ENCODE measurements around the gene SMIM21.

The SMIM21 gene

DNA sequence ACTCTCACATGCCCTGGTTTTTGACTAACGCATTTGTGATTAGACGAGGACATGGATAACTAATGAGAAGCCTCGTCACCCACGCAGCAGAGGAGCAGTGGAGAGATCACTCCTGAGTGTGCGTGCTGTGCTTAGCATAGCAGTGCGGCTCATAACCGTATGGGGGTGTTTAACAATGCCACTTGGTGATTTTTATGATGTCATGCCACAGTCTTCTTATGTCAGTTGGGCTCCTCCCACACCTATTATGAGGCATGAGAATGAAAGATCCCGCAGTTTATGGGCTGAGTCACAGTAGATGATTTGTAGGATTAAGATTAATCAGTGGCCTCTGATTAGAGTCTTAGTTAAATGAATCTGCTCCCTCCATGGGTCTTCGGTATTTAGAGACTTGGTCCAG is 2.5 kb upstream of the SMIM21 start:
- DNase-seq (ENCODE audit: low read depth), result no peak
- TF ChIP-seq, protein P1, sequence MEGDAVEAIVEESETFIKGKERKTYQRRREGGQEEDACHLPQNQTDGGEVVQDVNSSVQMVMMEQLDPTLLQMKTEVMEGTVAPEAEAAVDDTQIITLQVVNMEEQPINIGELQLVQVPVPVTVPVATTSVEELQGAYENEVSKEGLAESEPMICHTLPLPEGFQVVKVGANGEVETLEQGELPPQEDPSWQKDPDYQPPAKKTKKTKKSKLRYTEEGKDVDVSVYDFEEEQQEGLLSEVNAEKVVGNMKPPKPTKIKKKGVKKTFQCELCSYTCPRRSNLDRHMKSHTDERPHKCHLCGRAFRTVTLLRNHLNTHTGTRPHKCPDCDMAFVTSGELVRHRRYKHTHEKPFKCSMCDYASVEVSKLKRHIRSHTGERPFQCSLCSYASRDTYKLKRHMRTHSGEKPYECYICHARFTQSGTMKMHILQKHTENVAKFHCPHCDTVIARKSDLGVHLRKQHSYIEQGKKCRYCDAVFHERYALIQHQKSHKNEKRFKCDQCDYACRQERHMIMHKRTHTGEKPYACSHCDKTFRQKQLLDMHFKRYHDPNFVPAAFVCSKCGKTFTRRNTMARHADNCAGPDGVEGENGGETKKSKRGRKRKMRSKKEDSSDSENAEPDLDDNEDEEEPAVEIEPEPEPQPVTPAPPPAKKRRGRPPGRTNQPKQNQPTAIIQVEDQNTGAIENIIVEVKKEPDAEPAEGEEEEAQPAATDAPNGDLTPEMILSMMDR (conservative IDR thresholded peaks at IDR 0.05; ENCODE audit: low read depth, low read length), result no peak

DNA sequence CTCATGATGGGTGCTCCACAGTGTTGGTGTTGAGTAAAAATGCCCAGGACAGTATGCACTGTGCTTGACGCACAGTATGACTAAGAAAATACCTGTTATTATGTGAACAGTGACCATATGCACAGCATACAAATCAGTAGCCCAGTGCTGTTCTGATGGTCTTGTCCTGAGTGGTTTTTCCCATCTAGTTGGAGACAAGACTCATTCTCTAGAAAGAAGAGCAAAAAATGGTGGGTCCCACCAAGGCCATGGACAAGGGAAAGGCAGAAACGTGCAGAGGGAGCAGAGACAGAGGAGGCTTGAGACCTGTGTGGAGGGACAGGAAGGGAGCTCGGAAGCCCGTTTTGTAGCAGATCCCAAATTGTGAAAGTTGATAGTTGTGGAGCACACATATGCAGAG is 987 bp upstream of the SMIM21 start:
- no peak overlapping the region for H3K4me3 ChIP-seq (ENCODE audit: low read depth, low read length)
- no peak for DNase-seq (ENCODE audit: low read depth)
- TF ChIP-seq, protein P1 (conservative IDR thresholded peaks at IDR 0.05; ENCODE audit: low read depth, low read length), result no peak

More for the DNA sequence above, 2.5 kb upstream of the SMIM21 start:
- H3K4me3 ChIP-seq (ENCODE audit: low read depth, low read length), result no peak overlapping the region

DNA sequence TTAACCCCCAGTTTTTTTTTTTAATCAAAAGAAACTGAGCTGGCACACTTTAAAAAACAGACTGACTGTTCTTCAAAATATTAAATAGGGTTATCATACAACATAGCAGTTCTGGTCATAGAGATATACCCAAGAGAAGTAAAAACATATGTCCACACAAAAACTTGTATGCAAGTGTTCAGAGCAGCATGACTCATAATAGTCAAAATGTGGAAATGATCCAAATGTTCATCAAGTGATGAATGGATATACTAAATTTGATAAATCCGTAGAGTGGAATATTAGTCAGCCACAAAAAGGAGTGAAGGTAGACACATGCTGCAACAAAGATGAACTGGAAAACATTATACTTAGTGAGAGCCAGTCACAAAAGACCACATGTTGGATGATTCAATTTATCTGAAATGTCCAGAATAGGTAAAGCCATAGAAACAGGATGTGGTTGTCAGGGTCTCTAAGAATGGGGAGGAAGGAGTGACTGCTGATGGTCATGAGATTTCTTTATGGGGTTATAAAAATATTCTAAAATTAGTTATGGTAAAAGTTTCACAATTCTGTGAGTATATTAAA is 5.1 kb downstream of the SMIM21 start:
- DNase-seq (ENCODE audit: low read depth), result peak; percentile 46
- TF ChIP-seq, protein P1 (conservative IDR thresholded peaks at IDR 0.05; ENCODE audit: low read depth, low read length), result no peak

DNA sequence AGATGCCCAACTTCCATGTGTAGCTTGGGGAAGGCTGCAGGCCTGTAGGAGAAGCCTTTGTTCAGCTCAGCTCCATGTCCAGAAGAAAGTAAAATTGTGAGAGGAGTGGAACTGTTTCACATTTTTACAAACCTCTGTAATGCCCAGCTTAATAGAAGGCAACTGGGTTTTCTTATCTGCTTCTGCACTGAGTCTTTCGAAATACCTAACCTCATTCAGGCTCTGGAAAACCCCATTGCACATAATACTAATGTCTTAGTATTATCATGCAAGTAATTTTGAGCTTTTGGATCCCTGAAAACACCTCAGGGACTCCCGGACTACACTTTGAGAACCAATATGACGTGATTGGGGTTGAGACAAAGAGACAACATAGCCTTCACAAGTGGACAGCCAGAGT is 5.8 kb downstream of the SMIM21 start:
- H3K4me3 ChIP-seq (ENCODE audit: low read depth, low read length), result no peak overlapping the region
- DNase-seq (ENCODE audit: low read depth), result peak; percentile 62
- TF ChIP-seq, protein P1 (conservative IDR thresholded peaks at IDR 0.05; ENCODE audit: low read depth, low read length), result no peak

More for the DNA sequence above, 5.1 kb downstream of the SMIM21 start:
- no peak overlapping the region for H3K4me3 ChIP-seq (ENCODE audit: low read depth, low read length)

DNA sequence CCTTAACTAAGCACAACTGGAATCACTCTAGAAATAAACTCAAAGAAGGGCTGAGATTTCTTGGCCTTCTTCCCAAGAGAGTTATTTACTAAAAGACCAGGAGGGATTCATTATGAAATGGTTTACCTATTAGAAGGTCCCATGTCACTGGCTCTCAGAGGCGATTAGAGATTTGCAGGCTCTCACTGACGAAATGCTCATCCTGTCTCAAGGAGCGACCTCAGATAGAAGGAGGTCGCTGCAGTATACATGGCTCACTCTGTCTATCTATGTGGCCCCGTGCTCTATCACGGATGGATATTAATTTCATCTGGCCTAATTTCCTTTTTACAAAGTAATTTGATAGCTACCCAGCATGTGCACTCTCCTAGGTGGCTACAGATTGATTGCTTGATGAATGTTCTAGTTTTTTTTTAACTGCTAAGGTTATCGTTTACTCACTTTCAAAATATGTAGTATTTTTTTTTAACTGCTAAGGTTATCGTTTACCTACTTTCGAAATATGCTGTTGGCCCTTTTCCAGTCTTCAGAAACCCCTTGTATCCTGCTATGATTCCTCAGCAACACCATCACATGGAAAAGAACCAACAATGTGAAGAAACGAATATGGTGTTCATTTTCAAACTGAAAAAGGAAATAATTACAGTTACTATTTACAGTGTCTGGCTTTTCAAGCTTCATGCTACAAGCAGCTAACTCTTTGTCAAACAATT is 9.1 kb downstream of the SMIM21 start:
- no peak overlapping the region for H3K4me3 ChIP-seq (ENCODE audit: low read depth, low read length)
- DNase-seq (ENCODE audit: low read depth), result peak; percentile 28
- TF ChIP-seq, protein P1 (conservative IDR thresholded peaks at IDR 0.05; ENCODE audit: low read depth, low read length), result no peak

DNA sequence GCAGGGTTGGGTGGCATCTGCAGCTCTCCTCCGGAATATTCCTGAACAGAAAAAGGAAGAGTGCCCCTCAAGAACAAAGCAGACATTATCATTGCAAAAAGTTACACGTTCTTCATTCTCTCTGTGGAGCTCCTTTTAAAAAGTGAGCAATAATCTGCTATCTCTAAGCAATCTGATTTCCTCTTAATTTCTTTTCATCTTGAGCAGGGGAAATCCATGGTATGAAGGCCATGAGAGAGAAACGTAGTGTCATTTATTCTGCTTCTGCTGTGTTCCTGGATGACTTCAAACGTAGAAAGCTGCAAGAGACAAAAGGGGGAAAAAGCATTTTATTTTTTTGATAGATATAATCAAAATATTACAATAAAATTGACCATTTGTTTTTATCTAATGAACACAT is 16.9 kb downstream of the SMIM21 start:
- TF ChIP-seq, protein P1 (conservative IDR thresholded peaks at IDR 0.05; ENCODE audit: low read depth, low read length), result no peak
- DNase-seq (ENCODE audit: low read depth), result no peak
- no peak overlapping the region for H3K4me3 ChIP-seq (ENCODE audit: low read depth, low read length)

DNA sequence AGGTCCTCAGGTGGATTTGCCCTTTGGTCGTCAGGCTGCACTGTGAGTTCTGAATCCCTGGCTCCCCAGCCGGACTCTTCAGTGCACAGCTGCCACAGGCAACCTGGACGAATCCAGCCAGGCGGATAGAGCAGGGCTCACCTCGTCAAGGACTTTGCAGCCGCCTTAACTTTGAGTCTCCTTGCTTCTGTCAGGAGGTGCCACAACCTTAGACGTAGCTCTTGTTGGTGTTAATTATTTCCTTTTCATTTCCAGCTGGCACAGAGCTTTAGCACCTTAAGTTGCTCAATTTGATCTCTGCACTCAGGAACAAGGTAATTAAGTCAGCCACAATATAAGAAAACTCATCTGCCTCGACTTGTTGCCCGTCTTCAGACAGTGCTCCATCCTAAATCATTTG is 17.7 kb downstream of the SMIM21 start:
- no peak overlapping the region for H3K4me3 ChIP-seq (ENCODE audit: low read depth, low read length)
- TF ChIP-seq, protein P1 (conservative IDR thresholded peaks at IDR 0.05; ENCODE audit: low read depth, low read length), result no peak
- no peak for DNase-seq (ENCODE audit: low read depth)

All from choroid plexus epithelial cell (primary cell).